ENCODE results near the gene ULK4.
"Not testable (repeated sequence)": the region's sequence is repeated elsewhere in the genome, so short reads cannot be mapped to it uniquely, and the experiment has no call there.

ULK4 gene

GRCh38 chr3:41565948-41566514 is 395.9 kb downstream of the ULK4 start:
- no peak for DNase-seq

- no peak for DNase-seq
These were observed 396.9 kb downstream of the ULK4 start for GRCh38 chr3:41565003-41565402.

DNA sequence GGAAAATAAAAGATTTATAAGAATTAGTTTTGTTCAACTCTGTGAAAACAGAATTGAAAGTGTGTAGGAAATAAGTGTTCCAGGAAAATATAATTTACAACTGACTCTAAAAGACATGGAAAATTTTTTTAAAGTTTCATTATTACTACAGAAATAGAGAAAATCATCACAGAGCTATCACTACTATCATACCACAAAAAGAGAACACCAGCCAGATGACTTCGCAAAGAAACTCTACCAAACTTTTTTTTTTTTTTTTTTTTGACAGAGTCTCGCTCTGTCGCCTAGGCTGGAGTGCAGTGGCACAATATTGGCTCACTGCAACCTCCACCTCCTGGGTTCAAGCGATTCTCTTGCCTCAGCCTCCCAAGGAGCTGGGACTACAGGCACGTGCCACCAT is 405.7 kb downstream of the ULK4 start:
- not testable (repeated sequence) for DNase-seq

- DNase-seq = no peak
These were observed 428.9 kb downstream of the ULK4 start for GRCh38 chr3:41532976-41533375.

DNA sequence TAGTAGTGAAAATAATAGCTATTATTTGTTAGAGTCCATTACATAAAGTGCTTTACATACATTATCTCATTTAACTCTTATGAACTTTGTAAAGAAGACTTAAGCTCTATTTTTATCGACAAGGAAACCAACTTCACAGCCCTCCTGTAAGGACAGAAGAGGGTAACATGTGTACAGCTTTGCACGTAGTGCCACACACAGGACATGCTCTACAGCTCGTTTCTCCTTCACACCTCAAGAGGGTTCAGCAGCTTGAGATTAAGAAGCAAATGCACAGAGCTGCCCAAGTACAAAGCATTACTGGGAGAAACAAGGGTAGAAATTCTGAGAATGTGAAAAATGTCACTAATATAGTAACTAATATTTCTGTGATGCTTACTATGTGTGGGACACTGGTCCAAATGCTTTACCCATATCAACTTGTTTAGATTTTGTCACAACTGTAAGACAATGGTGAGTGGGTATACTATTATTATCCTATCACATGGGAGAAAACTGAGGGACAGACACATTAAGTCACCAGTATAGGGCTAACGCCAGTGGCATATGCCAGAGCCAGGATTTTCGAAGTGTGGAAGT is 434.8 kb downstream of the ULK4 start:
- DNase-seq = no peak

- DNase-seq = no peak
These were observed 436.4 kb downstream of the ULK4 start for GRCh38 chr3:41525303-41526064.

DNA sequence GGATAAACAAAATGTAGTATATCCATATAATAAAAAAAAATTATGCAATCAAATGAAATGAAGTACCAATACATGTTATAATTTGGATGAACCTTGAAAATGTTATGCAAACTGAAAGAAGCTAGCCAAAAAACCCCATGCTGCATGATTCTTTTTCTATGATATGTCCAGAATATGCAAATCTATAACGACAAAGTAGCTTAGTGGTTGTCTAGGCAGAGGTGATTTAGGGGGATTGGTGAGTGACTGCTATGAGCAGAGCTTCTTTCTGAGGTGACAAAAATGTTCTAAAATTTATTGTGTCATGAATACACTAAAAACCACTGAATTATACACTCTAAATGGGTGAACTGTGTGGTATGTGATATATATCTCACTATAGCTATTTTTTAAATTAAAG is 438.0 kb downstream of the ULK4 start:
- DNase-seq = no peak

DNA sequence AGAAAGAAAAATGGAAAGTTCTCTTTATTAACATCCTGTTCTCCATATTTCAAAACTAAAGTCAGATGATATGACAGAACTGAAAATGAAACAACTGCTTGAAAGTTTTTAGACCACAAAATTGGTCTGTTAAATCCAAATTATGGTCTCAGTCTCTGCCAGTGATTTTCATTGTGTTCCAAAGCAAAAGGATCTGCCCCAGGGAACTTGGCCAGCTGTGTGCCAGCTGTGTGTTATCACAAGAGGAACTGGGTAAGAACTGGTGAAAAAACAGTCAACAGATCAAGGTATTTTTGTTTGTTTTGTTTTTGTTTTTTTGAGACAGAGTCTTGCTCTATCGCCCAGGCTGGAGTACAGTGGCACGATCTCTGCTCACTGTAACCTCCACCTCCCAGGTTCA is 439.3 kb downstream of the ULK4 start:
- DNase-seq = no peak

DNA sequence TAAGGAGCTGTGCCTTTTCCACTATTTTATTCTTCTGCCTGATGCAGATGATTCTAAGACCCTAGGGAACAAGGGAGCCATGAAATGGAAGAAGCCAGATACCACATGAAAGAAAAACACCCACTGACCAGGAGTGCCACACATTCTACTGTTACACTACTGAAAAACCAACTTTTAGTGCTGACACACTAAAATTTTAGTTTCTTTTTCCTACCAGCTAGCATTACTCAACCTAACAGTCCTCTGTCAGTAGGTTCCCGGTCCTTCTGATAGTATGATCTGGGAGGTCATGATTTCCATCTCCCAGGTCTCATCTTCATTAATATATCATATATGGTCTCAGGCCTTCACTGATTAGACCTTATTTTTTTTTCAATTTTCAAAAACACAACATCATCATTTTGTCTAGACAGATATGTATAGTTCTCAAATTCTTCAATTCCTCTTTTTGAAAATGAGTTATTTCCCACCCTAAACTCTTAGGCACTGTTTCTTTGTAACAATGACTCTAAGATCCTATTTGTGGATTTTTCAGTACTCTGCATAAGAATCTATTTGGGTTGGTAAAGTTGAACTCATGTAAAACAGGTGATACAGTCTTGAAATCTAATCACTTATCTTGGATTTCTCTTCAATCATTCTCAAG is 440.8 kb downstream of the ULK4 start:
- no peak for DNase-seq

GRCh38 chr3:41519746-41520145 is 442.2 kb downstream of the ULK4 start:
- no peak for DNase-seq

- no peak for DNase-seq
These were observed 443.3 kb downstream of the ULK4 start for GRCh38 chr3:41518626-41519025.

DNA sequence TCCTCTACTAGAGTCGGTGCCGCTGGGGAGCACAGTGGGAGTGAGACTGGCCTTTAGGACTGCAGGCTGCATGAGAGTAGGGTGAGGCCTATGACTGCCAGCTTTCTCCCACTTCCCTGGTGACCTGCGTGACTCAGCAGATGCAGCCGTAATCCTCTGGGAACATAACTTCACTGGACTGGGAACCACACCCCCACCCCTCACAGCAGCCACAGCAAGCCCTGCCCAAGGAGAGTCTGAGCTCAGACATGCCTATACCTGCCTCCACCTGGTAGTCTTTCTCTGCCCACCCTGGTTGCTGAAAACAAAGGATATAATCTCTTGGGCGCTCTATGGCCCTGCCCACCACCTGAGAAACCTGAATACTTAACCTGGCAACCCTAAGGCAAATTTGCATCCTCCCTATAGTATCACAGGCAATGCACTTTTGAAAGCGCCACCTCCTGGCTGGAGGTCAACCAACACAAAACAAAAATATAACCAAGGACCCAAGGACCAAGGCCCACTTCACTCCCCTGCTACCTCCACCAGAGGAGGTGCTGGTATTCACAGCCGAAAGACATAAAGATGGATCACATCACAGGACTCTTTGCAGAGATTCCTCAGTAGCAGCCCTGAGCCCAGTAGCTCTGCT is 453.7 kb downstream of the ULK4 start:
- DNase-seq = no peak

- DNase-seq = no peak
These were observed 454.4 kb downstream of the ULK4 start for GRCh38 chr3:41507336-41508062.

DNA sequence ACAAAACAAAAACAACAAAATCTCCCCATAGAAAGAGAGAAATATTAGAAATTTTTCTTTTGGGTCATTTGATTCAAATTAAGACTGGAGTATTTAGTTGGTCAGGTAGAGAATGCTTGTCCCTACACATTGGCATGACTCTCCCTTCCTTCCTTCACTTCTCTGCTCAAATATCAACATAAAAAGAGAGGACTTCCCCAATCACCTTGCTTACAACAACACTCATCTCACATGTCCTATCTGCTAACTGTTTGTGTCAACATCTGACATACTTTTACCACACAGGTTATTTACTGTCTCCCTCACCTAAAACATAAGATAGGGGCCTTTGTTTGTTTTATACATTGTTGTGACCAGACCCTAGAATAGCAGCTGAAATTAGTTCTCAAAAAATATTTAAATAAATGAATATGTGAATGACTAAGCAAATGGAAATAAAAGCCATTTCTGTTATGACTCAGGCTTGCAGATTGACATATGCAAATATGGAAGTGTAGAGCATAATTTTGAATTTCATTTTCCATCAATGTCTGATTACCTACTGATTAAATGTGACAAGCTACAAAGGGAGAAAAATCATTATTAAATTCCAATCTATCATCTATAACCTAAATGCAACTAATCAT is 457.8 kb downstream of the ULK4 start:
- DNase-seq = no peak

DNA sequence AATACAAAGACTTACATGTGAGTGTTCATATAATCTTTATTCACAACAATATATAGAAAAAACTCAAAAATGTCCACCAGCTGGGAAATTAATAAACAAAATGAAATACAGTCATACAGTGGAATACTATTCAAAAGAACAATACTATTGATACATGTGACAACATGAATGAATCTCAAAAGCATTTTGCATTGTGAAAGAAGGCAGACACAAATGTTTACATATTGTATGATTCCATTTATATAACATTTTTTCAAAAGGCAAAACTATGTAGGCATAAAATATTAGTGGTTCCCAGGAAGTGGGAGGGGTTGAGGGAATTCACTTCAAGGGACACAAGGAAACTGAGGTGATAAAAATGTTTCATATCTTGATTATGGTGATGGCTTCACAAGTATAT is 459.4 kb downstream of the ULK4 start:
- DNase-seq = no peak

DNA sequence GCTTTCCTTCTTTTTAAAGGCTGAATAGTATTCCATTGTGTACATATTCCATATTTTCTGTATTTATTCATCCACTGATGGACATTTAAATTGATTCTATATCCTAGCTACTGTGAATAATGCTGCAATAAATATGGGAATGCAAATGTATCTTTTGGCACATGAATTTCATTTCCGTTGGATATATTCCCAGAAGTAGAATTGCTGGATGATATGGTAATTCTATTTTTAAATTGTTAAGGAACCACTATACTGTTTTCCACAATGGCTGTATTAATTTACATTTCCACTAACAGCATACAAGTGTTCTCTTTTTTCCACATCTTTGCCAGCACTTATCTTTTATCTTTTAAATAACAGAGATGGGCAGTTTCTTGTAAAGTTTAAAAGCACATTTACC is 459.9 kb downstream of the ULK4 start:
- DNase-seq = no peak

GRCh38 chr3:41498847-41499246 is 463.1 kb downstream of the ULK4 start:
- DNase-seq = no peak

GRCh38 chr3:41490360-41490759 is 471.5 kb downstream of the ULK4 start:
- DNase-seq = no peak

GRCh38 chr3:41489231-41489630 is 472.7 kb downstream of the ULK4 start:
- no peak for DNase-seq

- DNase-seq = no peak
These were observed 473.4 kb downstream of the ULK4 start for GRCh38 chr3:41488501-41488900.

GRCh38 chr3:41485484-41485883 is 476.4 kb downstream of the ULK4 start:
- no peak for DNase-seq

- no peak for DNase-seq
These were observed 479.8 kb downstream of the ULK4 start for GRCh38 chr3:41482134-41482533.

Measured in SIG-M5 (cell line).